ENCODE data around the gene SPATA13.

- TF ChIP-seq CTCF (IDR thresholded peaks at IDR 0.05): no peak
- no peak for TF ChIP-seq EZH2 (IDR thresholded peaks at IDR 0.05; ENCODE audit: borderline replicate concordance, insufficient read depth, low read depth, low read length, poor library complexity, severe bottlenecking)
These were observed 116.3 kb downstream of the SPATA13 start for GRCh38 chr13:24276861-24277260.

Measured in B cell (primary cell).